H9 (cell line): Measurements from ENCODE around the gene CDH13. TPM values are rescaled to one million over a fixed set of nuclear protein-coding genes. Genes with fewer than 3 reads are reported as not detected.

ENCODE experiments used
- DNase-seq: peaks from one replicate; pipeline ENCODE4 v3.0.0-alpha.2; 2017
- H2AFZ ChIP-seq: one replicate; pipeline ENCODE4 v1.6.1; 2013; ENCODE audit warnings: mild to moderate bottlenecking, low read length, control low read depth, moderate library complexity
- H2AK5ac ChIP-seq: 2 replicates; pipeline ENCODE4 v1.6.1; 2013; ENCODE audit warnings: low read length, control low read depth, mixed read lengths; ENCODE audit not compliant: insufficient read length
- H2BK120ac ChIP-seq: one replicate; pipeline ENCODE4 v1.6.1; 2013; ENCODE audit warnings: low read depth, mild to moderate bottlenecking, low read length, control low read depth, inconsistent platforms; ENCODE audit not compliant: poor library complexity, severe bottlenecking
- H2BK12ac ChIP-seq: 2 replicates; pipeline ENCODE4 v1.6.1; 2013; ENCODE audit warnings: low read length, control low read depth, mixed read lengths, low read depth; ENCODE audit not compliant: insufficient read length
- H2BK15ac ChIP-seq: 2 replicates; pipeline ENCODE4 v1.6.1; 2013; ENCODE audit warnings: low read depth, low read length, control low read depth
- H2BK20ac ChIP-seq: one replicate; pipeline ENCODE4 v1.6.1; 2013; ENCODE audit warnings: low read depth, mild to moderate bottlenecking, low read length, control low read depth, inconsistent platforms; ENCODE audit not compliant: poor library complexity, severe bottlenecking
- H2BK5ac ChIP-seq: 2 replicates; pipeline ENCODE4 v1.6.1; 2013; ENCODE audit warnings: low read length, control low read depth, mixed read lengths; ENCODE audit not compliant: insufficient read length
- H3K14ac ChIP-seq: 2 replicates; pipeline ENCODE4 v1.6.1; 2013; ENCODE audit warnings: low read length, control low read depth; ENCODE audit not compliant: insufficient read depth
- H3K18ac ChIP-seq: 2 replicates; pipeline ENCODE4 v1.6.1; 2013; ENCODE audit warnings: low read depth, mild to moderate bottlenecking, mixed read lengths, low read length, control low read depth; ENCODE audit not compliant: insufficient read length
- H3K23ac ChIP-seq: 2 replicates; pipeline ENCODE4 v1.6.1; 2013; ENCODE audit warnings: low read length, control low read depth, mixed read lengths, low read depth; ENCODE audit not compliant: insufficient read length
- H3K23me2 ChIP-seq: 2 replicates; pipeline ENCODE4 v1.6.1; 2013; ENCODE audit warnings: low read depth, mild to moderate bottlenecking, mixed read lengths, low read length, control low read depth; ENCODE audit not compliant: insufficient read length, poor library complexity, severe bottlenecking
- H3K27ac ChIP-seq: 2 replicates; pipeline ENCODE4 v1.5.1; 2013; ENCODE audit warnings: low read length, control low read depth, mixed read lengths, low read depth; ENCODE audit not compliant: insufficient read length
- H3K27me3 ChIP-seq: 2 replicates; pipeline ENCODE4 v1.6.1; 2013; ENCODE audit warnings: low read length, control low read depth, inconsistent platforms; ENCODE audit not compliant: insufficient read depth
- H3K4ac ChIP-seq: 2 replicates; pipeline ENCODE4 v1.6.1; 2013; ENCODE audit warnings: low read depth, mild to moderate bottlenecking, control low read depth, inconsistent platforms, low read length, moderate library complexity
- H3K4me1 ChIP-seq: 2 replicates; pipeline ENCODE4 v1.6.1; 2013; ENCODE audit warnings: low read length, control low read depth, inconsistent platforms; ENCODE audit not compliant: insufficient read depth
- H3K4me2 ChIP-seq: 2 replicates; pipeline ENCODE4 v1.6.1; 2013; ENCODE audit warnings: low read length, control low read depth, mixed read lengths; ENCODE audit not compliant: insufficient read length, insufficient read depth
- H3K56ac ChIP-seq: 2 replicates; pipeline ENCODE4 v1.6.1; 2013; ENCODE audit warnings: low read depth, mild to moderate bottlenecking, mixed read lengths, low read length, control low read depth; ENCODE audit not compliant: insufficient read length
- H3K79me1 ChIP-seq: 2 replicates; pipeline ENCODE4 v1.6.1; 2013; ENCODE audit warnings: low read depth, mild to moderate bottlenecking, moderate library complexity, low read length, control low read depth, inconsistent platforms; ENCODE audit not compliant: insufficient read depth, poor library complexity, severe bottlenecking
- H3K79me2 ChIP-seq: 2 replicates; pipeline ENCODE4 v1.6.1; 2013; ENCODE audit warnings: low read length, control low read depth, inconsistent platforms; ENCODE audit not compliant: insufficient read depth
- H3K9ac ChIP-seq: 2 replicates; pipeline ENCODE4 v1.6.1; 2013; ENCODE audit warnings: low read length, control low read depth, mixed read lengths; ENCODE audit not compliant: insufficient read length; ENCODE audit errors: extremely low read depth
- H3K9me3 ChIP-seq: one replicate; pipeline ENCODE4 v1.6.1; 2013; ENCODE audit warnings: low read depth, low read length, inconsistent platforms; ENCODE audit not compliant: control insufficient read depth
- H3T11ph ChIP-seq: one replicate; pipeline ENCODE4 v1.6.1; 2013; ENCODE audit warnings: mild to moderate bottlenecking, low read length, control low read depth, inconsistent platforms
- H4K20me1 ChIP-seq: one replicate; pipeline ENCODE4 v1.6.1; 2013; ENCODE audit not compliant: control insufficient read depth, insufficient read length, insufficient read depth
- H4K5ac ChIP-seq: 2 replicates; pipeline ENCODE4 v1.6.1; 2013; ENCODE audit warnings: low read depth, mild to moderate bottlenecking, mixed read lengths, low read length, control low read depth; ENCODE audit not compliant: insufficient read length
- H4K8ac ChIP-seq: replicated peaks from 2 replicates; pipeline ENCODE4 v1.6.1; 2013; ENCODE audit warnings: low read length, control low read depth, mixed read lengths, low read depth; ENCODE audit not compliant: insufficient read length
- H4K91ac ChIP-seq: 2 replicates; pipeline ENCODE4 v1.6.1; 2013; ENCODE audit warnings: low read depth, mild to moderate bottlenecking, moderate library complexity, mixed read lengths, low read length, control low read depth; ENCODE audit not compliant: insufficient read length
- H3K27ac Mint-ChIP-seq, 3 experiments: 2 replicates in 2 of 3; 3 replicates in 1 of 3; pipeline ENCODE4 v1.8.0; 2020 to 2021; ENCODE audit warnings: mixed read lengths in 3 of 3, mild to moderate bottlenecking in 1 of 3, moderate library complexity in 1 of 3
- H3K27me3 Mint-ChIP-seq: 2 replicates; pipeline ENCODE4 v1.8.0; 2021; ENCODE audit warnings: low read depth, mild to moderate bottlenecking, moderate library complexity, mixed read lengths
- H3K36me3 Mint-ChIP-seq, 3 experiments: 2 replicates in 2 of 3; 3 replicates in 1 of 3; pipeline ENCODE4 v1.8.0; 2020 to 2021; ENCODE audit warnings: low read depth in 3 of 3, mixed read lengths in 3 of 3; ENCODE audit not compliant: insufficient read depth in 1 of 3
- H3K4me1 Mint-ChIP-seq, 2 experiments: 2 replicates each; pipeline ENCODE4 v1.8.0; 2020; ENCODE audit warnings: mixed read lengths in 2 of 2
- H3K4me3 Mint-ChIP-seq, 2 experiments: 2 replicates in 1 of 2; 3 replicates in 1 of 2; pipeline ENCODE4 v1.8.0; 2020 to 2021; ENCODE audit warnings: mild to moderate bottlenecking in 2 of 2, mixed read lengths in 2 of 2, moderate library complexity in 1 of 2
- H3K9me3 Mint-ChIP-seq, 2 experiments: 2 replicates in 1 of 2; 3 replicates in 1 of 2; pipeline ENCODE4 v1.8.0; 2020; ENCODE audit warnings: mild to moderate bottlenecking in 2 of 2, mixed read lengths in 2 of 2, moderate library complexity in 1 of 2
- WGBS: extraction: QIAGEN DNeasy Blood & Tissue Kit; methylation state at CpG from one replicate; pipeline ENCODE4 v1.1.7; 2013; ENCODE audit warnings: missing lambda C conversion rate, low lambda C conversion rate, mixed read lengths; ENCODE audit not compliant: insufficient read length; ENCODE audit errors: extremely low coverage; 5-methylcytosine and 5-hydroxymethylcytosine counted together
- total RNA-seq: library from RNA; stranded (reverse); gene quantifications from 2 replicates; pipeline ENCODE4 v1.2.1, GENCODE V29; 2021
- TF ChIP-seq, protein P1 (sequence below): fragments of 200-600 bp; sonication (generic); conservative IDR thresholded peaks from 3 replicates; pipeline ENCODE4 v1.8.0; 2021; ENCODE audit warnings: antibody characterized with exemption, mild to moderate bottlenecking

The CDH13 gene
- total RNA-seq, 1 experiment from 2014 or later: 1.5 TPM

DNA sequence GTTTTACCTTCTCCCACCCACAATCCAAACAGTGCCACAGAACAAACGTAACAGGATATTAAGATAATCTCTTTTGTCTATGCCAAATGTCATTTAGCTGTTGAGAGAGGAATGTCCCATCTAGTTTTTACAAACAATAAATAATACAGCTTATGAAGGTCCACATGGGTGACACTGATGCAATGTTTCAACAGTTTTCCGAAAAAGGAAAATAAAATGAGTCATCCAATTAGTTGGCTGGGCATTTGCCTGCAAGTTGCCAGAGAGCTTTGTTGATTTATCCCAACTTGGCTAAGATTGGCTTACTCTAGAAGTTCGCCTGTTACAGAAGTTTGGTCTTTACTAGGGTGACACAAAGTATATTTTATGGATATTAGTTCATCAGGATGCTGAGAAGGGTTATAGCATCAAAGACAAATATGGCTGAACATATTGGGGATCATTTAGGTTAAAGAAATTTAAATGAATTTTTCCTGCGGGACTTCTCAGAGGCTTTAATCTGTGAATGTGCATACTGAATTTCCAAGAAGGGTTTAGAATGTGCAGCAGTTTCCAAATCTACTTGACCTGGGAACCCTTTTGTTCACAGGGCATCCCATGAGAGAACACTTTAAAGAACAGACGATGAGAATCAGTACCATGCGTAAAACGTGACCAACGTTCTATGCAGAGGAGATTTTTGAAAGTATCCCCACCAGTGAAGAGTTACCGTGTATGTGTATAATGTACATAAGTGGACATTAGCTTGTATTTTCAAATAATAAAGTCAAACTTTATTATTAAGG is 73.1 kb downstream of the CDH13 start:
- H4K5ac ChIP-seq: no peak overlapping the region
- no CpG with 5 or more reads among the region's 9 CpGs for WGBS
- no peaks in the 10 kb centered on the region for H4K20me1 ChIP-seq
- no peaks in the 10 kb centered on the region for H3K79me1 ChIP-seq
- no peak overlapping the region for H2BK120ac ChIP-seq
- H2BK5ac ChIP-seq: no peak overlapping the region
- H4K8ac ChIP-seq: no peak overlapping the region
- no peak overlapping the region for H2BK12ac ChIP-seq
- no peaks in the 10 kb centered on the region for H3K9me3 ChIP-seq
- no peaks in the 10 kb centered on the region for H3K23me2 ChIP-seq
- no peak overlapping the region for H4K91ac ChIP-seq
- no peak overlapping the region for H3K27ac Mint-ChIP-seq
- H3K18ac ChIP-seq: no peak overlapping the region
- H3K4me1 ChIP-seq: no peaks in the 10 kb centered on the region
- no peaks in the 10 kb centered on the region for H3K27me3 ChIP-seq
- peaks cover 15 to 27% of the 10 kb centered on the region in 2 experiments for H3K4me1 Mint-ChIP-seq
- no peaks in the 10 kb centered on the region for H3K79me2 ChIP-seq
- no peak overlapping the region for H3K14ac ChIP-seq
- H3K36me3 Mint-ChIP-seq: no peaks in the 10 kb centered on the region
- no peak overlapping the region for H3K56ac ChIP-seq
- no peak overlapping the region for H3K9ac ChIP-seq
- no peak overlapping the region for H3K4me3 Mint-ChIP-seq
- H3K9me3 Mint-ChIP-seq: no peaks in the 10 kb centered on the region
- H2AK5ac ChIP-seq: no peak overlapping the region
- no peaks in the 10 kb centered on the region; the same call in 1 of the 2 replicates for H3K27me3 Mint-ChIP-seq
- H2BK15ac ChIP-seq: no peak overlapping the region
- H3T11ph ChIP-seq: no peak overlapping the region
- no peak overlapping the region for H3K4ac ChIP-seq
- no peak overlapping the region for H3K4me2 ChIP-seq
- H3K23ac ChIP-seq: no peak overlapping the region
- TF ChIP-seq, protein P1, sequence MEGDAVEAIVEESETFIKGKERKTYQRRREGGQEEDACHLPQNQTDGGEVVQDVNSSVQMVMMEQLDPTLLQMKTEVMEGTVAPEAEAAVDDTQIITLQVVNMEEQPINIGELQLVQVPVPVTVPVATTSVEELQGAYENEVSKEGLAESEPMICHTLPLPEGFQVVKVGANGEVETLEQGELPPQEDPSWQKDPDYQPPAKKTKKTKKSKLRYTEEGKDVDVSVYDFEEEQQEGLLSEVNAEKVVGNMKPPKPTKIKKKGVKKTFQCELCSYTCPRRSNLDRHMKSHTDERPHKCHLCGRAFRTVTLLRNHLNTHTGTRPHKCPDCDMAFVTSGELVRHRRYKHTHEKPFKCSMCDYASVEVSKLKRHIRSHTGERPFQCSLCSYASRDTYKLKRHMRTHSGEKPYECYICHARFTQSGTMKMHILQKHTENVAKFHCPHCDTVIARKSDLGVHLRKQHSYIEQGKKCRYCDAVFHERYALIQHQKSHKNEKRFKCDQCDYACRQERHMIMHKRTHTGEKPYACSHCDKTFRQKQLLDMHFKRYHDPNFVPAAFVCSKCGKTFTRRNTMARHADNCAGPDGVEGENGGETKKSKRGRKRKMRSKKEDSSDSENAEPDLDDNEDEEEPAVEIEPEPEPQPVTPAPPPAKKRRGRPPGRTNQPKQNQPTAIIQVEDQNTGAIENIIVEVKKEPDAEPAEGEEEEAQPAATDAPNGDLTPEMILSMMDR: no peak
- DNase-seq: no peak
- no peak overlapping the region for H2AFZ ChIP-seq
- H2BK20ac ChIP-seq: no peak overlapping the region
- H3K27ac ChIP-seq: no peak overlapping the region
